Brain microvascular endothelial cell (primary cell): ENCODE measurements around the gene GPS1.
A peak's percentile ranks its signal among the peaks of the same experiment; 100 is the strongest.

ENCODE experiments used
- DNase-seq: peaks from one replicate; pipeline ENCODE4 v3.0.0-alpha.2; 2020
- H3K27ac ChIP-seq: fragments of 250-450 bp; sonication (Bioruptor Pico); 2 replicates; pipeline ENCODE4 v1.5.1; 2020; ENCODE audit warnings: mild to moderate bottlenecking, moderate library complexity
- H3K27me3 ChIP-seq: fragments of 250-450 bp; sonication (Bioruptor Pico); replicated peaks from 2 replicates; pipeline ENCODE4 v1.5.1; 2020; ENCODE audit warnings: mild to moderate bottlenecking
- H3K36me3 ChIP-seq: fragments of 250-450 bp; sonication (Bioruptor Pico); replicated peaks from 2 replicates; pipeline ENCODE4 v1.5.1; 2020; ENCODE audit warnings: mild to moderate bottlenecking
- H3K4me3 ChIP-seq: 2 replicates; pipeline ENCODE4 v1.5.1; 2011; ENCODE audit warnings: low read depth, mild to moderate bottlenecking, control low read depth, low read length, moderate library complexity
- in situ Hi-C: cut with HindIII; loops from 2 replicates; pipeline ENCODE4 v1.10.0; 2017; ENCODE audit warnings: low sequenced_read_pairs, low pct_ligation_motif_present
- TF ChIP-seq, protein P1 (sequence below): IDR thresholded peaks from 2 replicates; pipeline ENCODE4 v1.5.1; 2011; ENCODE audit warnings: low read depth, mild to moderate bottlenecking, moderate library complexity, low read length, control low read depth, inconsistent platforms; ENCODE audit errors: missing control alignments

Gene GPS1

GRCh38 chr17:82051776-82052637 is at the start of gene GPS1, which contains the start of gene RFNG:
GPS1 (plus strand) TSS chr17:82051898; CDS start chr17:82051932, 34 bp downstream.
RFNG (minus strand) TSS chr17:82051811; CDS start chr17:82051766, 45 bp downstream.
- DNase-seq: no peak
- peaks cover 38% of the 10 kb centered on the region for H3K36me3 ChIP-seq
- no peaks in the 10 kb centered on the region for H3K27me3 ChIP-seq
- peak within 1 kb of the TSS; percentile 21 for H3K27ac ChIP-seq
- TF ChIP-seq, protein P1, sequence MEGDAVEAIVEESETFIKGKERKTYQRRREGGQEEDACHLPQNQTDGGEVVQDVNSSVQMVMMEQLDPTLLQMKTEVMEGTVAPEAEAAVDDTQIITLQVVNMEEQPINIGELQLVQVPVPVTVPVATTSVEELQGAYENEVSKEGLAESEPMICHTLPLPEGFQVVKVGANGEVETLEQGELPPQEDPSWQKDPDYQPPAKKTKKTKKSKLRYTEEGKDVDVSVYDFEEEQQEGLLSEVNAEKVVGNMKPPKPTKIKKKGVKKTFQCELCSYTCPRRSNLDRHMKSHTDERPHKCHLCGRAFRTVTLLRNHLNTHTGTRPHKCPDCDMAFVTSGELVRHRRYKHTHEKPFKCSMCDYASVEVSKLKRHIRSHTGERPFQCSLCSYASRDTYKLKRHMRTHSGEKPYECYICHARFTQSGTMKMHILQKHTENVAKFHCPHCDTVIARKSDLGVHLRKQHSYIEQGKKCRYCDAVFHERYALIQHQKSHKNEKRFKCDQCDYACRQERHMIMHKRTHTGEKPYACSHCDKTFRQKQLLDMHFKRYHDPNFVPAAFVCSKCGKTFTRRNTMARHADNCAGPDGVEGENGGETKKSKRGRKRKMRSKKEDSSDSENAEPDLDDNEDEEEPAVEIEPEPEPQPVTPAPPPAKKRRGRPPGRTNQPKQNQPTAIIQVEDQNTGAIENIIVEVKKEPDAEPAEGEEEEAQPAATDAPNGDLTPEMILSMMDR: no peak
- peak within 1 kb of the TSS; percentile 77 for H3K4me3 ChIP-seq
- in situ Hi-C loops: no loop called here

DNA sequence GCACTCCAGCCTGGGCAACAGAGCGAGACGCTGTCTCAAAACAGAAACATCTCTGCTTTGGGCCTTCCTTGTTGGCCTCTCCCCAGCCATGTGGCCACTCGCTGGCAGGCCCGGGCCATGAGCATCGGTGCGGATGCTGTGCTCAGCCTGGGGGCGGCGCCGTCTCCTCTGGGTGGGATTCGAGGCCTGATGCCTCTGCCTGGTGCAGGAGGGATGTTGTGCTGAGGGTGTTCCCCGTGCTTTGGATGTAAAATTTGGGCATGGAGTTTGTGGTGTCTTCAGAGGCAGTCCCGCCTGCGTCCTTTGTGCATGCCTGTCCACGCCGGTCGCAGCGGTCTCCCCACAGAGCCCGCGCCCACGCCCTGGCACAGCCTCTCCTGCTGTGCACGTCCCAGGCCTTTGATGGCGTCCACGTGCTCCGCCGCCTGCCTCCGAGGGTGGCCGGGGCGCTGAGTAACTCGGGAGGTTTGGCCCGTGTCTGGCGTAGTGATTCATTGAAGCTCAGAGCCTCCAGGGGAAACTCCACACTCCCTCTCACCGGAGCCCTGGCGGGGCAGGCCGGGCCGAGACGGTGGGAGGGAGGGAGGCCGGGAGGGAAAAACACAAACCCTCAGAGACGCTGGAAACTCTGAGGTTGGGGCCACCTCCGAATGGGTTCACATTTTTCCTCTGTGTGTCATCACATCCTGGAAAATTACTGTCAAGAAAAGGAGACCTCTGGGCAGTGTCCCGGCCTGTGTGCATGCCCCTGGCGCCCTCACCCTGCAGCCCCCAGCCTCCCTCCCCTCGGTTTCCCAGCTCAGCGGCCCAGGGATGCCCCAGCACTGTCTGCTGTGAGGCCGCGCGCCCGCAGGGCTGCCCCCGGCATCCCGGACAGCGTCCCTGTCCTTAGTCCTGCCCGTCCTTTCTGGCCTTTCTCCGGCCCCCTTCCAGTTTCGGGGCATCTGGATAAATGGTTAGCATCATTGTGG is 48.0 kb upstream of the GPS1 start:
- Histone ChIP-seq H3K4me3 (no peak overlapping the region), H3K27me3 (no peaks in the 10 kb centered on the region), H3K27ac (peak overlapping the region; percentile 20), H3K36me3 (no peaks in the 10 kb centered on the region)
- peak; percentile 93 for DNase-seq
- in situ Hi-C loops: no loop called here
- TF ChIP-seq, protein P1: no peak

GRCh38 chr17:82004517-82005455 is 46.9 kb upstream of the GPS1 start:
- H3K27ac ChIP-seq: no peak overlapping the region

DNA sequence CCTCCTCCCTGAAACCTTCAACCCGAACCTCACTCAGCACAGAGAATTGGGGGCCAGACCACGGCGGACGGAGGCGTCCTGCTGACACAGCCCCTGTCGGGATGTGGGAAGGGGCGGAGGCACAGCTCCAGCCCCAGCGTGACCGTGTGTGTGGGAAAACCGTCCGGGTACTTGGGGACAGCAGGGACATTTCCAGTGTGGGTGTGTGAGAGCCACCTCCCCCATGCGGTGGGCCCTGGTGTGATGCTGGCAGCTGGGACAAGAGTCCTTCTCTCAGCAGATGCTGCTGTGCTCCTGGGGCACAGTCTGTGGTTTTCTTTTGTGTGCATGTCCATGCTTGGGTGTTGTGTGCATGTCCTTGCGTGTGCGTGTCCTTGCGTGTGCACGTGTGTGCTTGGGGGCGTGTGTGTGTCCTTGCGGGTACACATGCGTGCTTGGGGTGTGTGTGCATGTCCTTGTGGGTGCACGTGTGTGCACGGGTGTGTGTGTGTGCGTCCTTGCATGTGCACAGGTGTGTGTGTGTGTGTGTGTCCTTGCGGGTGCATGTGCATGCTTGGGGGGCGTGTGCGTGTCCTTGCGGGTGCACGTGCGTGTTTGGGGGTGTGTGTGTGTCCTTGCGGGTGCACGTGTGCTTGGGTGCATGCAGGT is 45.9 kb upstream of the GPS1 start:
- Histone ChIP-seq H3K27me3 (no peaks in the 10 kb centered on the region), H3K36me3 (no peaks in the 10 kb centered on the region), H3K4me3 (no peak overlapping the region), H3K27ac (no peak overlapping the region)
- TF ChIP-seq, protein P1: no peak
- in situ Hi-C loops: no loop called here
- DNase-seq: no peak

More at GRCh38 chr17:82004517-82005455, 46.9 kb upstream of the GPS1 start:
- in situ Hi-C loops: no loop called here
- H3K27me3 ChIP-seq: no peaks in the 10 kb centered on the region
- no peak for DNase-seq
- TF ChIP-seq, protein P1: no peak
- H3K4me3 ChIP-seq: no peak overlapping the region
- H3K36me3 ChIP-seq: no peaks in the 10 kb centered on the region
